GM12873 (cell line): ENCODE data around the gene TSPAN5.

Source experiments
- CTCF ChIP-seq: IDR thresholded peaks from 2 replicates; pipeline ENCODE4 v1.5.1; 2012; ENCODE audit warnings: low read depth, mild to moderate bottlenecking, moderate library complexity, low read length, control low read depth; ENCODE audit not compliant: insufficient read depth; ENCODE audit errors: missing control alignments

TSPAN5 gene

DNA sequence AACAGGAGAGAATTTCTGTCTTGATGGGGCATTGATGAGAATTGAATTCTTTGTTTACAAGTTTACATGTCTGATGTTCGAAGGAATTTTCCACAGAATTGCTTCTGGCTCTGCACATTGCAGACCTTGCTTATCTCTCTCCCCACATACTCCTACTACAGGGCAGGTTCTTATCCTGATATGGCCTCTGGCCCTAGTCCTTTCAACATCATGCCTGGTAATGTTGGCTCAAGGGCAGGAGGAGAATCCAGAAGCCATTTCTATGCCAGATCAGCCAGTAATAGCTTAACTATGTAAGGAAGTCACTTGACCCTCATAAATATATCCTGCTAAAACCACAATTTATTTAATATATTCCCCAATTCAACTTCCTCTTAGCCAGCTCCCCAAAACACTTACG, 24.3 kb upstream of the TSPAN5 start:
- no peak for TF ChIP-seq CTCF

GRCh38 chr4:98680806-98681205, 22.4 kb upstream of the TSPAN5 start:
- no peak for TF ChIP-seq CTCF

DNA sequence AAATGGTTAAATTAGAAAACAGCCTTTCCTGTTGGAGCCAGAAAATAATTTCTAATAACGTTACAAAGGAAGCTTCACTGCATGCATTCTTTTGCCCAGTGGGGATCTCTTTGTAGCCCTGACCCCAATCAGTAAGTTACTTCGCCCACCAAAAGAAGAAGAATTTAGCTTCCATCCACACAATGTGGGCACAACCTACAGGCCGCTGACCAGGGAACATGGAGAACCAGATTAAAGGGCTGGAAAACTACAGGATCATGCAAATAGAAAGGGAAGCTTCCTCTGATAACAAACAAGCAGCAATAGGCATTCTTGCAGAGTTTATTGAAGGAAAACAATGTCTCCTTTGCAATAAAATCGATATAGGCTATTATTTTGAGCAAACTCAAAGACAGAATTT, 21.3 kb upstream of the TSPAN5 start:
- no peak for TF ChIP-seq CTCF

- TF ChIP-seq CTCF = no peak
Measured at GRCh38 chr4:98677799-98678198, 19.4 kb upstream of the TSPAN5 start.

DNA sequence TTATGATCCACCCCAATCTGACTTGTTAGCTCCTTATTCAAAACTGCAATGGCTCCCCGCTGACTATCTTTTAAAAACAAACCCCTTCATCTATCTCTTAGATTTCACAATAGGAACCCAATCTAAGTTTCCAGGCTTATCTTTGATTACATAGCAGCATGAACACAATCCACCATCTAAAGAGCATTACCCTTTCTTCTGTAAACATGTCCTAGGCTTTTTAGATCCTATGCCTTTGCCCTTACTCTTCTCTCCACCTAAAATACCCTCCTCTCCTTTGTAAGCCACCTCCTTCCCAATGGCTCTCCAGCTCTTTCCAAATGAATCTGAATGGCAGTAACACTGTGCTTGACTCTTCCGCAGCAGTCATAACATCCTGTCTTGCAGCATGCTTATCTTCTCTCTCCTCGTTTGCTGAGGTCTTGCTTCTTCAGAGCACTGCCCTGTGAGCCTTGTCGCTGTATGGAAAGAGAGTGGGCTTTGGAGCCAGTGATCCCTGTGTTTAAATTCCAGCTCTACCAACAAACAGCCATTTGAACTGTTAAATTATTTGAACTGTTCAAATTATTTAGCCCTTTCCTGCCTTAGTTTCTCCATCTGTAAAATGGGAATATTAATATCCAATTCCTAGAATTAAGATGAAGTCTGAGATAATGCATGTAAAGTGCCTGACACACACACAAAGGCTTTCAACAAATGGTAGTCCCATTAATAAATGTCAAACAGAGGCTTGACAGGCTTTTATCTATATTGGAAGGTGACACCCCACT, 16.2 kb upstream of the TSPAN5 start:
- TF ChIP-seq CTCF = no peak

- TF ChIP-seq CTCF = no peak
Measured at GRCh38 chr4:98673978-98674377, 15.6 kb upstream of the TSPAN5 start.

- no peak for TF ChIP-seq CTCF
Measured at GRCh38 chr4:98673288-98673644, 14.9 kb upstream of the TSPAN5 start.
